Smooth muscle cell (in vitro differentiated cells): Measurements from ENCODE around the gene DIRAS1. TPM values are rescaled to one million over a fixed set of nuclear protein-coding genes. Genes with fewer than 3 reads are reported as not detected.
A peak's percentile ranks its signal among the peaks of the same experiment; 100 is the strongest.

Experiments
- DNase-seq: peaks from one replicate; lab custom pipeline; 2025; ENCODE audit not compliant: unreplicated experiment; lab: John Stamatoyannopoulos, UW
- H2AFZ ChIP-seq: fragments of 200-600 bp; sonication (generic); 2 replicates; pipeline ENCODE4 v1.6.0; 2016; ENCODE audit warnings: antibody characterized with exemption, low read depth, mild to moderate bottlenecking
- H3F3A ChIP-seq: fragments of 200-600 bp; sonication (generic); 2 replicates; pipeline ENCODE4 v1.6.0; 2017; ENCODE audit warnings: antibody characterized with exemption, low read depth
- H3K27ac ChIP-seq: fragments of 200-600 bp; sonication (generic); 2 replicates; pipeline ENCODE4 v1.5.1; 2016; ENCODE audit warnings: low read depth, mild to moderate bottlenecking
- H3K27me3 ChIP-seq: fragments of 200-600 bp; sonication (generic); 2 replicates; pipeline ENCODE4 v1.6.1; 2016; ENCODE audit warnings: low read depth, mild to moderate bottlenecking
- H3K36me3 ChIP-seq: fragments of 200-600 bp; sonication (generic); 2 replicates; pipeline ENCODE4 v1.5.1; 2016; ENCODE audit warnings: low read depth
- H3K4me1 ChIP-seq: fragments of 200-600 bp; sonication (generic); 2 replicates; pipeline ENCODE4 v1.5.1; 2016; ENCODE audit warnings: low read depth
- H3K4me2 ChIP-seq: fragments of 200-600 bp; sonication (generic); 2 replicates; pipeline ENCODE4 v1.6.0; 2016; ENCODE audit warnings: mild to moderate bottlenecking
- H3K4me3 ChIP-seq: fragments of 200-600 bp; sonication (generic); 2 replicates; pipeline ENCODE4 v1.5.1; 2016; ENCODE audit warnings: mild to moderate bottlenecking
- H3K79me2 ChIP-seq: fragments of 200-600 bp; sonication (generic); 2 replicates; pipeline ENCODE4 v1.6.0; 2016; ENCODE audit warnings: low read depth, mild to moderate bottlenecking
- H3K9ac ChIP-seq: fragments of 200-600 bp; sonication (generic); 2 replicates; pipeline ENCODE4 v1.6.0; 2016; ENCODE audit warnings: low read depth
- H3K9me3 ChIP-seq: fragments of 200-600 bp; sonication (generic); replicated peaks from 2 replicates; pipeline ENCODE4 v1.5.1; 2016; ENCODE audit warnings: low read depth
- H4K20me1 ChIP-seq: fragments of 200-600 bp; sonication (generic); 2 replicates; pipeline ENCODE4 v1.6.0; 2016; ENCODE audit warnings: low read depth
- WGBS: methylation state at CpG from one replicate; pipeline ENCODE4 v1.1.7; 2016; ENCODE audit warnings: low lambda C conversion rate; 5-methylcytosine and 5-hydroxymethylcytosine counted together
- polyA plus RNA-seq: library from polyadenylated mRNA; unstranded; fragments of >200 nt; fragmentation: Nextera tagmentation; extraction: Ambion mirVana; gene quantifications from 2 replicates; pipeline ENCODE4 v1.2.1, GENCODE V29; 2016
- total RNA-seq: library from RNA; depleted of rRNA; stranded (reverse); fragments of >200 nt; gene quantifications from 2 replicates; pipeline ENCODE4 v1.2.3, GENCODE V29; 2014
- TF ChIP-seq, protein P1 (sequence below): fragments of 200-600 bp; sonication (generic); IDR thresholded peaks from 2 replicates; pipeline ENCODE4 v1.5.1; 2017; ENCODE audit warnings: borderline replicate concordance, mild to moderate bottlenecking, antibody characterized with exemption; ENCODE audit not compliant: insufficient read depth, poor library complexity, severe bottlenecking

Gene DIRAS1
- total and polyA plus RNA-seq, 2 experiments from 2014 or later = 6.7 to 7.2 TPM

- Histone ChIP-seq H2AFZ (no peak overlapping the region), H4K20me1 (no peaks in the 10 kb centered on the region), H3K79me2 (no peaks in the 10 kb centered on the region), H3K27ac (no peak overlapping the region), H3K4me2 (peak overlapping the region; percentile 76), H3K4me3 (peak overlapping the region; percentile 38), H3K36me3 (no peaks in the 10 kb centered on the region), H3K4me1 (no peaks in the 10 kb centered on the region), H3K9ac (no peak overlapping the region), H3K27me3 (peaks cover 9% of the 10 kb centered on the region), H3F3A (peaks cover 8% of the 10 kb centered on the region), H3K9me3 (no peaks in the 10 kb centered on the region)
- 81% methylated on average over 5 of the region's 5 CpGs for WGBS
- TF ChIP-seq, protein P1, sequence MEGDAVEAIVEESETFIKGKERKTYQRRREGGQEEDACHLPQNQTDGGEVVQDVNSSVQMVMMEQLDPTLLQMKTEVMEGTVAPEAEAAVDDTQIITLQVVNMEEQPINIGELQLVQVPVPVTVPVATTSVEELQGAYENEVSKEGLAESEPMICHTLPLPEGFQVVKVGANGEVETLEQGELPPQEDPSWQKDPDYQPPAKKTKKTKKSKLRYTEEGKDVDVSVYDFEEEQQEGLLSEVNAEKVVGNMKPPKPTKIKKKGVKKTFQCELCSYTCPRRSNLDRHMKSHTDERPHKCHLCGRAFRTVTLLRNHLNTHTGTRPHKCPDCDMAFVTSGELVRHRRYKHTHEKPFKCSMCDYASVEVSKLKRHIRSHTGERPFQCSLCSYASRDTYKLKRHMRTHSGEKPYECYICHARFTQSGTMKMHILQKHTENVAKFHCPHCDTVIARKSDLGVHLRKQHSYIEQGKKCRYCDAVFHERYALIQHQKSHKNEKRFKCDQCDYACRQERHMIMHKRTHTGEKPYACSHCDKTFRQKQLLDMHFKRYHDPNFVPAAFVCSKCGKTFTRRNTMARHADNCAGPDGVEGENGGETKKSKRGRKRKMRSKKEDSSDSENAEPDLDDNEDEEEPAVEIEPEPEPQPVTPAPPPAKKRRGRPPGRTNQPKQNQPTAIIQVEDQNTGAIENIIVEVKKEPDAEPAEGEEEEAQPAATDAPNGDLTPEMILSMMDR = no peak
- no peak for DNase-seq
Measured at GRCh38 chr19:2703077-2703437, 18.1 kb downstream of the DIRAS1 start.

GRCh38 chr19:2702170-2703076 is 18.7 kb downstream of the DIRAS1 start, which contains the start of gene GNG7:
Gene GNG7 (minus strand): TSS chr19:2702694. CDS start chr19:2520688, 182,006 bp downstream.
- TF ChIP-seq, protein P1 = no peak
- H4K20me1 ChIP-seq = no peaks in the 10 kb centered on the region
- H3K36me3 ChIP-seq = no peaks in the 10 kb centered on the region
- H3K4me3 ChIP-seq = peak within 1 kb of the TSS; percentile 58
- no peaks in the 10 kb centered on the region for H3K9me3 ChIP-seq
- peak within 1 kb of the TSS; percentile 82 for H3K4me2 ChIP-seq
- H3F3A ChIP-seq = peaks cover 8% of the 10 kb centered on the region
- WGBS = 6% methylated on average over 25 of the region's 77 CpGs
- peak; percentile 76 for DNase-seq
- H3K4me1 ChIP-seq = no peaks in the 10 kb centered on the region
- H3K27ac ChIP-seq = no peak within 1 kb of the TSS
- no peak within 1 kb of the TSS for H3K9ac ChIP-seq
- peaks cover 9% of the 10 kb centered on the region for H3K27me3 ChIP-seq
- no peak within 1 kb of the TSS for H2AFZ ChIP-seq
- H3K79me2 ChIP-seq = no peaks in the 10 kb centered on the region

GRCh38 chr19:2701361-2702169 is 19.6 kb downstream of the DIRAS1 start:
- no peaks in the 10 kb centered on the region for H3K79me2 ChIP-seq
- no peaks in the 10 kb centered on the region for H4K20me1 ChIP-seq
- H3F3A ChIP-seq = peaks cover 8% of the 10 kb centered on the region
- H3K4me1 ChIP-seq = no peaks in the 10 kb centered on the region
- no peaks in the 10 kb centered on the region for H3K9me3 ChIP-seq
- H3K27ac ChIP-seq = no peak overlapping the region
- 29% methylated on average over 5 of the region's 9 CpGs for WGBS
- H3K9ac ChIP-seq = no peak overlapping the region
- no peak overlapping the region for H2AFZ ChIP-seq
- H3K27me3 ChIP-seq = peaks cover 9% of the 10 kb centered on the region
- H3K36me3 ChIP-seq = no peaks in the 10 kb centered on the region
- peak overlapping the region; percentile 58 for H3K4me3 ChIP-seq
- TF ChIP-seq, protein P1 = no peak
- no peak for DNase-seq
- peak overlapping the region; percentile 82 for H3K4me2 ChIP-seq
